Testis (tissue), 2 donors: ENCODE results near the gene SLC23A2.

Experiments used
- CTCF ChIP-seq, 3 experiments: fragments of 450-650 bp in 2 of 3; fragments of 200-600 bp in 1 of 3; sonication (generic) in 1 of 3; IDR thresholded peaks; one replicate each; pipeline ENCODE4 v1.5.1; 2016 to 2019; ENCODE audit warnings: antibody characterized with exemption in 3 of 3, mild to moderate bottlenecking in 2 of 3, moderate library complexity in 1 of 3
- POLR2A ChIP-seq: fragments of 450-650 bp; IDR thresholded peaks from one replicate; pipeline ENCODE4 v1.6.1; 2017; ENCODE audit warnings: antibody characterized with exemption, mild to moderate bottlenecking, moderate library complexity

DNA sequence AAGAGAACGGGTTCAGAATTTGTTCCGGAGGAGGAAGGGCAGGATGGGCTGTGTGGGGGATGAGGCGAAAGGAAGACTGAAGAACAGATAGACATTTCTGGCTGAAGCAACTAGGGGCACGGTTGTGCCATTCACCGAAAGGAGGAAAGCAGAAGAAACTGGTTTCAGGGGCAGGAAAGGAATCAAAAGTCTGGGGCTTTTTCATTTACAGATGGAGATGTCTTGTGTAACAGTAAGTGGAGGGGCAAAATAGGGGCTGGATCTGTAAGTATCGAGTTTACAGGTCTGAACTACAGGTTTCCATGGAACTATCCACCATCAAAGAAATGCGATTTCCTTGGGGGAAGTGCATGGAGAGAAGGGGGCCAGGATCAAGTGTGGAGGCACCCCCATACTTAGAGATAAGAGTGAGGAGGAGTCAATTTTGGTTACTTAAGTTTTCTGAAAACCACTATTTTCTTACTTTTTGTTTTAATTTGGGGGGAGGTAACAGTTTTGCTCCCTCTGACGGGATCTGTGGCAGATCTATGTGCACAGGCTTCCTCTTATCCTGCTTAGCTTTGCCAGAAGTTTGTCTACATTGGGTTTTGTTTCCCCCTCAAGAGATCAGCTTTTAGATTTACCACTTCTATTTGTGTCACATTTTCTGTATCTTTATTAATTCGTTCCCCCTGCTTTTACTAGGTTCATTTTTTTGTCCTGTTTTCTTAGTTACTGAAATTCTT, 120.1 kb downstream of the SLC23A2 start:
- TF ChIP-seq CTCF (IDR thresholded peaks at IDR 0.05) (no peak), POLR2A (no peak)
